GM12878 (cell line): ENCODE data around the gene BCKDHA. TPM values are rescaled to one million over a fixed set of nuclear protein-coding genes. Genes with fewer than 3 reads are reported as not detected.

Experiments
- ATAC-seq: fragments of 200-7000 bp; cut with Tn5 transposase; 3 replicates; pipeline ENCODE4 v1.9.1; 2020; ENCODE audit warnings: mild to moderate bottlenecking, moderate library complexity
- BruUV-seq: library from RNA; stranded (reverse); fragments of 400-500 nt; replicated peaks from 2 replicates; lab custom pipeline; 2021; lab: Mats Ljungman, UMichigan
- CTCF ChIA-PET: fragments of 300-600 bp; sonication (Branson Sonifier 250); formaldehyde crosslinking; extraction: SDS; loops from one replicate; lab custom pipeline; 2021; ENCODE audit warnings: inconsistent platforms; lab: Yijun Ruan, JAX
- POLR2A ChIA-PET: fragments of 350-600 bp; formaldehyde crosslinking; extraction: SDS; loops from one replicate; lab custom pipeline; 2021; ENCODE audit warnings: inconsistent platforms; lab: Charles Lee
- RAD21 ChIA-PET: fragments of 300-600 bp; sonication (Branson Sonifier 250); formaldehyde crosslinking; loops from one replicate; lab custom pipeline; 2023; ENCODE audit warnings: antibody characterized with exemption; ENCODE audit not compliant: unreplicated experiment; lab: Charles Lee
- SMC1A ChIA-PET: fragments of 300-600 bp; sonication (Branson Sonifier 250); formaldehyde crosslinking; loops from one replicate; lab custom pipeline; 2023; ENCODE audit not compliant: unreplicated experiment, uncharacterized antibody; lab: Charles Lee
- DNase-seq: peaks from one replicate; pipeline ENCODE4 v3.0.0-alpha.2; 2011; ENCODE audit warnings: low read depth, low spot score
- FAIRE-seq: peaks from 3 replicates; lab custom pipeline; 2011; peaks lifted over from hg19 to GRCh38; lab: Jason Lieb, UNC
- H2AFZ ChIP-seq: 2 replicates; pipeline ENCODE4 v1.6.0; 2011; ENCODE audit warnings: low read depth, low read length, control low read depth; ENCODE audit not compliant: control insufficient read depth
- H3K27ac ChIP-seq: 2 replicates; pipeline ENCODE4 v1.5.1; 2011; ENCODE audit warnings: control low read depth; ENCODE audit not compliant: control insufficient read depth, insufficient read depth
- H3K27me3 ChIP-seq, 2 experiments: replicated peaks in 1 of 2; 2 replicates each; pipeline versions ENCODE4 v1.6.0 to v1.6.1; 2011; ENCODE audit warnings: low read length in 1 of 2; ENCODE audit not compliant: control insufficient read depth in 2 of 2, insufficient read depth in 2 of 2
- H3K36me3 ChIP-seq, 2 experiments: 2 replicates each; pipeline ENCODE4 v1.5.1; 2011; ENCODE audit warnings: low read length in 1 of 2; ENCODE audit not compliant: control insufficient read depth in 2 of 2, insufficient read depth in 2 of 2
- H3K4me1 ChIP-seq: 2 replicates; pipeline ENCODE4 v1.6.1; 2011; ENCODE audit warnings: mild to moderate bottlenecking, low read length, moderate library complexity, mixed read lengths; ENCODE audit not compliant: control insufficient read depth, insufficient read depth
- H3K4me2 ChIP-seq: 2 replicates; pipeline ENCODE4 v1.6.0; 2011; ENCODE audit warnings: control low read depth; ENCODE audit not compliant: control insufficient read depth, insufficient read depth
- H3K4me3 ChIP-seq: fragments of 200-600 bp; sonication (generic); 2 replicates; pipeline ENCODE4 v1.5.1; 2016
- H3K79me2 ChIP-seq: 2 replicates; pipeline ENCODE4 v1.6.0; 2011; ENCODE audit warnings: low read length; ENCODE audit not compliant: control insufficient read depth, insufficient read depth
- H3K9ac ChIP-seq: 2 replicates; pipeline ENCODE4 v1.8.0; 2011; ENCODE audit warnings: low read length, control low read depth, mixed read lengths; ENCODE audit not compliant: control insufficient read depth, insufficient read depth
- H3K9me3 ChIP-seq: replicated peaks from 3 replicates; pipeline ENCODE4 v1.5.1; 2011; ENCODE audit warnings: mild to moderate bottlenecking, low read length; ENCODE audit not compliant: control insufficient read depth, insufficient read depth
- H4K20me1 ChIP-seq: 2 replicates; pipeline ENCODE4 v1.6.0; 2011; ENCODE audit not compliant: control insufficient read depth, insufficient read depth
- FOS ChIP-seq: IDR thresholded peaks from 3 replicates; pipeline ENCODE4 v1.6.1; 2011; ENCODE audit warnings: borderline replicate concordance; ENCODE audit not compliant: insufficient read length; ENCODE audit errors: extremely low read depth
- MXI1 ChIP-seq: fragments of 150-350 bp; IDR thresholded peaks from 2 replicates; pipeline ENCODE4 v1.6.1; 2011; ENCODE audit warnings: low read depth, mild to moderate bottlenecking, inconsistent platforms, low read length, improper control_type of control experiment
- POLR2A ChIP-seq: IDR thresholded peaks from 2 replicates; pipeline ENCODE4 v1.6.1; 2011; ENCODE audit warnings: low read depth, mild to moderate bottlenecking, low read length
- SMAD5 ChIP-seq: IDR thresholded peaks from 2 replicates; pipeline ENCODE4 v1.6.1; 2016; ENCODE audit warnings: antibody characterized with exemption, low read depth
- WGBS: methylation state at CpG from one replicate; pipeline ENCODE4 v1.1.6; 2016; ENCODE audit warnings: low lambda C conversion rate; ENCODE audit not compliant: insufficient replicate concordance, insufficient coverage; ENCODE audit errors: missing lambda C conversion rate; 5-methylcytosine and 5-hydroxymethylcytosine counted together
- in situ Hi-C: fragments of 300-500 bp; cut with MboI; formaldehyde crosslinking; loops from 9 replicates; pipeline ENCODE4 v1.14.3; 2018; ENCODE audit warnings: mixed read lengths
- intact Hi-C: fragments of 100-400 bp; cut with micrococcal nuclease; formaldehyde crosslinking; loops from one replicate; pipeline ENCODE4 v1.14.2; 2022; ENCODE audit not compliant: unreplicated experiment
- polyA plus RNA-seq, 11 experiments: library from polyadenylated mRNA; depleted of rRNA in 4 of 11; unstranded in 6 of 11; stranded (reverse) in 5 of 11; fragments of >200 nt; fragmentation: Nextera tagmentation in 4 of 11; fragmentation: Illumina TruSeq in 1 of 11; extraction: Ambion mirVana in 4 of 11; extraction: Trizol in 1 of 11; gene quantifications; 1 replicate in 1 of 11; 2 replicates in 10 of 11; pipeline versions ENCODE4 v1.2.1 to v1.2.3, GENCODE V29; 2011 to 2016; ENCODE audit warnings: inconsistent platforms in 2 of 11, missing spikeins in 2 of 11, low read depth in 1 of 11
- total RNA-seq, 4 experiments: library from RNA; depleted of rRNA in 3 of 4; stranded (reverse); fragments of >200 nt in 3 of 4; fragmentation: Illumina TruSeq in 1 of 4; extraction: Trizol in 1 of 4; gene quantifications; 2 replicates each; pipeline versions ENCODE4 v1.2.1 to v1.2.3, GENCODE V29; 2013 to 2021
- TF ChIP-seq, protein P1 (sequence below): fragments of 150-350 bp; IDR thresholded peaks from 2 replicates; pipeline ENCODE4 v1.6.1; 2014; ENCODE audit warnings: mild to moderate bottlenecking, low read depth, low read length

The BCKDHA gene
- total and polyA plus RNA-seq, 10 of the 15 experiments (the other 5 are each of a cell fraction or from before 2014, with no cell fraction given): 9.9 to 107 (median 46.4) TPM

- POLR2A ChIA-PET: interaction anchor here (1.0 kb wide), 1 partner anchor 22 kb away, joined by 3 read pairs; no protein-coding TSS in a partner anchor
- H3K79me2 ChIP-seq: peaks cover 26% of the 10 kb centered on the region
- no peak for DNase-seq
- H3K4me2 ChIP-seq: no peak overlapping the region
- SMC1A ChIA-PET: no interaction called here
- no peak for FAIRE-seq
- no peaks in the 10 kb centered on the region for H3K27me3 ChIP-seq
- no peak for ATAC-seq
- H3K9me3 ChIP-seq: no peaks in the 10 kb centered on the region
- no peak overlapping the region for H3K27ac ChIP-seq
- 54% methylated on average over 3 of the region's 3 CpGs for WGBS
- CTCF ChIA-PET: interaction anchor here (1.0 kb wide), 1 partner anchor 47 kb away, joined by 3 read pairs; no protein-coding TSS in a partner anchor
- intact Hi-C loops: no loop called here
- H3K4me1 ChIP-seq: no peaks in the 10 kb centered on the region
- no TSS peak for BruUV-seq
- in situ Hi-C loops: no loop called here
- TF ChIP-seq POLR2A: no peak
- no peak for TF ChIP-seq SMAD5
- no peak for TF ChIP-seq MXI1
- TF ChIP-seq, protein P1, sequence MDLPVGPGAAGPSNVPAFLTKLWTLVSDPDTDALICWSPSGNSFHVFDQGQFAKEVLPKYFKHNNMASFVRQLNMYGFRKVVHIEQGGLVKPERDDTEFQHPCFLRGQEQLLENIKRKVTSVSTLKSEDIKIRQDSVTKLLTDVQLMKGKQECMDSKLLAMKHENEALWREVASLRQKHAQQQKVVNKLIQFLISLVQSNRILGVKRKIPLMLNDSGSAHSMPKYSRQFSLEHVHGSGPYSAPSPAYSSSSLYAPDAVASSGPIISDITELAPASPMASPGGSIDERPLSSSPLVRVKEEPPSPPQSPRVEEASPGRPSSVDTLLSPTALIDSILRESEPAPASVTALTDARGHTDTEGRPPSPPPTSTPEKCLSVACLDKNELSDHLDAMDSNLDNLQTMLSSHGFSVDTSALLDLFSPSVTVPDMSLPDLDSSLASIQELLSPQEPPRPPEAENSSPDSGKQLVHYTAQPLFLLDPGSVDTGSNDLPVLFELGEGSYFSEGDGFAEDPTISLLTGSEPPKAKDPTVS: no peak
- no peak for TF ChIP-seq FOS
- H3K36me3 ChIP-seq: no peaks in the 10 kb centered on the region; a peak in 1 of 4 replicates
- RAD21 ChIA-PET: no interaction called here
- no peak overlapping the region for H2AFZ ChIP-seq
- H3K9ac ChIP-seq: no peak overlapping the region
- no peaks in the 10 kb centered on the region for H4K20me1 ChIP-seq
- no peak overlapping the region for H3K4me3 ChIP-seq
Observed at GRCh38 chr19:41402010-41402409, 4.4 kb downstream of the BCKDHA start.
